GM21526 (cell line): ENCODE data around the gene HCRTR1.
"Not testable (repeated sequence)": the region's sequence is repeated elsewhere in the genome, so short reads cannot be mapped to it uniquely, and the experiment has no call there.

ENCODE experiments used
- ATAC-seq: cut with Tn5 transposase; IDR thresholded peaks from one replicate; pipeline ENCODE4 v1.9.1; 2021; ENCODE audit warnings: moderate library complexity; ENCODE audit not compliant: unreplicated experiment, low FRiP score

HCRTR1 gene

DNA sequence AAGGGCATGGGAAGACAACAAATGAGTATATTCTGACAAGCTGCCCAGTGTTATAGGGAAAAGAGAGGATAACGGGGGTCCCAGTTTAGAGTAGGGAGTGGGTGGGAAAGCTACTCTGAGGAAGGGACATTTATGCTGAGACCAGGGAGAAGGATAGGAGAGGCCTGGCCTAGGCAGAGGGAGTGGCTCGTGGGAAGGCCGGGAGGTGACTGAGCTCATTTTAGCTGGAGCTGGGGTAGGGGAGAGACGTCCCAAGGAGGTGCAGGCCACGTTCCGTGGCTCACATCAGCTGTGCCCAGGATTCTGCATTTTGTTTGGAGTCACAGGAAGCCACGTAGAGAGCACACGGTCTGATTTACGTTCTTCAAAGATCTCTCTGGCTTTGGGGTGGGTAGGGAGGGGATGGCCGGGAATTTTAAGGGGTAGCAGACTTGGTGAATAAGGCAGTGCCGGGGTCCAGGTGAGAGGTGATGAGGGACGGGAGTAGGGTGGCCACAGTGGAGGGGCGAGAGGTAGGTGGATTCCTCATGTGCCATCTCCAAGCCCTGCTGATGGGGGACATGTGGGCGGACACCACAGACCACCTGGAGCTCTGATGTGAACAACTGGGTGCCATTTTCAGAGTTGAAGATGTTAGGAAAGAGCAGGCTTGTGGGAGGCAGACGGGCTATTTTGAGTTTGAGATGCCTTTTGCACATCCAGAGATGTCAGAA, 36.4 kb upstream of the HCRTR1 start:
- no peak for ATAC-seq

DNA sequence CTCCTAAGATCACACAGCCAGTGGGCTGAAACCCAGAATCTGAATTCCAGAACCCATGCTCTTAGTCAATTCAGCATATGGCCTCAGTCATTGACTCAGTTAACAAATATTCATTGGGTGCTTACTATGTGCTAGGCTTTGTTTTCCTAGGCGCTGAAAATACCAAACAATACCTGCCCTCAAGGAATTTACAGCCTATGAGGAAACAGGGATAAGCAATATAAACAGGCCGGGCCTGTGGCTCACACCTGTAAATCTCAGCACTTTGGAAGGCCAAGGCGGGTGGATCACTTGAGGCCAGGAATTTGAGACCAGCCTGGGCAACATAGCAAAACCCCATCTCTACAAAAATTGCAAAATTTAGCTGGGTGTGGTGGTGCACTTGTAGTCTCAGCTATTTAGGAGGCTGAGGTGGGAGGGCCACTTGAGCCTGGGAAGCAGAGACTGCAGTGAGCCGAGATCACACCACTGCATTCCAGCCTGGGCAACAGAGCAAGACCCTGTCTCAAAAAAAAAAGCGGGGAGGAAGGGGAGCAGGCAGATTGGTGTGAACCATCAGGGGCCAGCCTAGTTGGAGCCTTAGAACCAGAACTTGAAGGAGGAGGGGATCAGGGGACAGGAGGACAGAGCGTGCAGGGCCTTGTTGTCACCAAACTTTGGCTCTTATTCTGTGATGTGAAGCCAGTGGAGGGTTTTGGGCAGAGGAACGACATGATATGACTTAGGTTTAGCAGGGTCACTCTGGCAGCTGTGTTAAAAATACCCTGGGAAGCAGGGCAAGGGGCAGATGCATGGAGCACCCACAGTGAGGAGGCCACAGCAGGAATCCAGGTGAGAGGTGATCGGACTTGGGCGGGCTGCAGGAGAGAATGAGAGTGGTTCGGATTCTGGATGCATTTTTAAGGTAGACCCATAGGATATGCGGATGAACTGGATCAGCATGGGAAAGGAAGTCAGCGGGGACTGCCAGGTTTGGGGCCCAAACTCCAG, 35.4 kb upstream of the HCRTR1 start:
- ATAC-seq = no peak

DNA sequence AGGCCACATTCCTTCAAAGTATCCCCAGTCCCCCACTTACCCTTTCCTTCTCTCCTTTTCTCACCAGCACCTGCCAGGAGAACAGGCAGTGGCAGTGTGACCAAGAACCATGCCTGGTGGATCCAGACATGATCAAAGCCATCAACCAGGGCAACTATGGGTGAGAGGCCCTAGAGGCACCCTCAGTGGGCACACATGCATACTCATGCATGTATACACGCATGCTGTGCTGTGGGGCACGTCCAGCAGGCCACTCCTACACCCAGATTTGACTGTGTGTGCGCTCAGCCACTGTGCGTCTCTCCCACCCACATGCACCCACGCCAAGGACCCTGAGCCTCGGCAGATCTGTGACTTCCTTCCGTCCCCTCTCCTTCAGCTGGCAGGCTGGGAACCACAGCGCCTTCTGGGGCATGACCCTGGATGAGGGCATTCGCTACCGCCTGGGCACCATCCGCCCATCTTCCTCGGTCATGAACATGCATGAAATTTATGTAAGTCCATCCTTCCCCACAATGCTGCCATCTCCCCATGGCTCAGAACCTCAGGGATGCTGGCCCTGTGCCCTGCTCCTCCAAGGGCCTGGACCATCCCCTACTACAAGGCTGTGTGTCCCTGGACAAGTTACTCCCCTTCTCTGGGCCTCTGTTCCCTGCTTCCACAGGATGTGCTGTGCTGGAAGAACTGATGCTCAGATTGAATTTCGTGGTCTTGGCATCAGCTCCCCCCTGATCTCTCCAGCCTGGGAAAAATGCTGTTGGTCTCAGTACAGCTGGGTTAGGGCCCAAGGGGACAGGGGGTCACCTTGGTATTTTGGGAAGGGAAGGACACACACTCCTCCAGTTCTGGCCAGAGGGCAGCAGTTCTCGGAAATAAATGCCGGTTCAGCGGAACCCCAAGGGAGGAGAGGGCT, 34.2 kb upstream of the HCRTR1 start:
- ATAC-seq = no peak

DNA sequence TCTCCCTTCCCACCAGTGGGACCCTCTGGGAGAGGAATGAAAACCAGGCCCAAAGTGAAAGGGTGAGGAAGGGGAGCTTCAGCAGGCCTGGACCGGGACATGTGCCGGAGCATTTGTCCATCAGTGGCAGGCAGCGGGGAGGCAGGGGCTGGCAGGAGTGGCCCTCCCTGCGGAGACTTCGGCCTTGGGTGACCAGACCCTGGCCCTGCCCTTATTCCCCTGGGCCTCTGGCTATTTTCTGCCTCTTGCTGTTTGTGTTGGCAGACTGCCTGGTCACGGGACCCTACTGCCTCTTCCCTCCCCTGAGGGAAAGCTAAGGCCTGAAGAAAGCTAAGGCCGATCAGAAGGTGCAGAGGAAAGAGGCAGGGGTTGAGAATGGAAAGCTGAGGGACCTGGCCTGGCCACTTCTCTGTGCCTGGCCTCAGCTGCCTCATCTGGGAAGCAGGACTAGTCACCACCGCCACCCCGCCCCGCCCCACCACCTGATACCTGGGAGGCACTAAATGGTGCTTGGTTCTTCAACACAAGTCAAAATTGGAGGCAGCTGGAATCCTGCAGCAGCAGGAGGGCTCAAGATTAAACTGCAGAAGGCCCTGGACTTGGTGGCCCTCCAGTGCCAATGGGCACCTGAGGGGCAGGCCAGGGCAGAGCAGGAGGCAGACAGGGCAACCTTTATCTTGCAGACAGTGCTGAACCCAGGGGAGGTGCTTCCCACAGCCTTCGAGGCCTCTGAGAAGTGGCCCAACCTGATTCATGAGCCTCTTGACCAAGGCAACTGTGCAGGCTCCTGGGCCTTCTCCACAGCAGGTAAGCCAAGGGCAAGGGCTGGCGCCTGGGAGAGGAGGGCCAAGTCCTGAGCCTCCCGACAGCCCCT, 33.3 kb upstream of the HCRTR1 start:
- ATAC-seq = no peak

DNA sequence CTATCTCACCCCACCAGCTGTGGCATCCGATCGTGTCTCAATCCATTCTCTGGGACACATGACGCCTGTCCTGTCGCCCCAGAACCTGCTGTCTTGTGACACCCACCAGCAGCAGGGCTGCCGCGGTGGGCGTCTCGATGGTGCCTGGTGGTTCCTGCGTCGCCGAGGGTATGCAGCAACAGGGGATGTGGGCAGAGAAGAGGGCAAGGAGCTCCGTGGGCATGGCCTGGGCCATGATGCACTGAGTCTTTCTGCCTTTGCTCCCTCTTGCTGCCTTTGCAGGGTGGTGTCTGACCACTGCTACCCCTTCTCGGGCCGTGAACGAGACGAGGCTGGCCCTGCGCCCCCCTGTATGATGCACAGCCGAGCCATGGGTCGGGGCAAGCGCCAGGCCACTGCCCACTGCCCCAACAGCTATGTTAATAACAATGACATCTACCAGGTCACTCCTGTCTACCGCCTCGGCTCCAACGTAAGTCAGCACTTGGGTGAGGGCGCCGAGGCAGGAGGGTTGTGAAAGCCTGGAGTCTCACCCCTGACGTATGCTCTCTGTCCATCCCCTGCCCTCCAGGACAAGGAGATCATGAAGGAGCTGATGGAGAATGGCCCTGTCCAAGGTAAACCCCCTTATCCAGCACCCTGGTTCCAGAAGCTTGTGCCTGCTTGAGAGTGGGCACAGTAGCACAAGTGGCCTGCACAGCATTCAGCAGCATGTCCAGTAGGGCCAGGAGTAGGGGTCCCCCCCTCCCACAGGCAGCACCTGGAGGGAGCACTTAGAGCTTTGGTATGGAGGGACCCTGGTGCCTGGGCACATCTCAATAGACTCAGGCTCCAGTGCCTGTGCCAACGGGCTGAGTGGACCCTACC, 32.4 kb upstream of the HCRTR1 start:
- no peak for ATAC-seq

DNA sequence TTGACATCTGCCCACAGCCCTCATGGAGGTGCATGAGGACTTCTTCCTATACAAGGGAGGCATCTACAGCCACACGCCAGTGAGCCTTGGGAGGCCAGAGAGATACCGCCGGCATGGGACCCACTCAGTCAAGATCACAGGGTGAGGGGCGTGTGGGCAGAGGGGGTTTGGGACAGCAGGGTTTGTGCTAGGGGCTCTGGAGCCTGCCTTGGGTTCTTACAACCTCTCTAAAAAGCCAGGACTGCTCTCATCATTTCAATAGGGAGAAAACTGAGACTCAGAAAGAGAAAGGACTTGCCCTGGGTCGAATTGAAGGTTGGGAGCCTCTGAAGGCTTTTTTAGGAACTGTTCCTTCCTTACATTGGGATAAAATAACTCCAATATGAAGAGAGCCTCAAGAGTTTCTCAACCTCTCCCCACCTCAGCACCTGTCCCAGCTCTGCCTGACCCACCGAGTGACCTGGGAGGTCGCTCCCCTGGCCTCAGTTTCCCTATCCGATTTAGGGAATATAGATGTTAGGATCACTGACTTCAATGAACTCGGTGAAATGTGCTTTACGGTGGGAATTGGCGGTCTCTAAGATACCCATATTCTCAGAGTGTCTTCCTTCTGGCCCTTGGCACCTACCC, 31.6 kb upstream of the HCRTR1 start:
- no peak for ATAC-seq

DNA sequence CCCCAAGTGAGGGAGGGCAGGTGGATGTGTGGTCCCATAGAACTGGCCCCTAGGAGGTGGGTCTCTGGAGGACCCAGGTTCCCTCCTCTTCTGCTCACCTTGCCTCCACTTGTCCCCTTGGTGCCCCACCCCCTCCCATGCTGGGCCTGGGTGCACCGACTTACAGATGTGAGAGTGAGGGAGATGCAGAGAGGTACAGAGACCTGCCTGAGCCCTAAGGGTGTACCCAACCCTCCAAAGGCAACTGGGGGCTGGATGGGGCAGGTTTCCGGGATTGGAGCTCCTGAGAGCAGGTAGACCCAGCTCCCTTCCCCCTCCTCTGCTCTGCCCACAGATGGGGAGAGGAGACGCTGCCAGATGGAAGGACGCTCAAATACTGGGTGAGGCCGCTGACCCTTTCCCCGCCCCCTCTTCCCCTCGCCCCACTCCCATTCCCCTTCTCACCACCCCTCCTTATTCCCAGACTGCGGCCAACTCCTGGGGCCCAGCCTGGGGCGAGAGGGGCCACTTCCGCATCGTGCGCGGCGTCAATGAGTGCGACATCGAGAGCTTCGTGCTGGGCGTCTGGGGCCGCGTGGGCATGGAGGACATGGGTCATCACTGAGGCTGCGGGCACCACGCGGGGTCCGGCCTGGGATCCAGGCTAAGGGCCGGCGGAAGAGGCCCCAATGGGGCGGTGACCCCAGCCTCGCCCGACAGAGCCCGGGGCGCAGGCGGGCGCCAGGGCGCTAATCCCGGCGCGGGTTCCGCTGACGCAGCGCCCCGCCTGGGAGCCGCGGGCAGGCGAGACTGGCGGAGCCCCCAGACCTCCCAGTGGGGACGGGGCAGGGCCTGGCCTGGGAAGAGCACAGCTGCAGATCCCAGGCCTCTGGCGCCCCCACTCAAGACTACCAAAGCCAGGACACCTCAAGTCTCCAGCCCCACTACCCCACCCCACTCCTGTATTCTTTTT, 30.8 kb upstream of the HCRTR1 start:
- ATAC-seq = no peak

DNA sequence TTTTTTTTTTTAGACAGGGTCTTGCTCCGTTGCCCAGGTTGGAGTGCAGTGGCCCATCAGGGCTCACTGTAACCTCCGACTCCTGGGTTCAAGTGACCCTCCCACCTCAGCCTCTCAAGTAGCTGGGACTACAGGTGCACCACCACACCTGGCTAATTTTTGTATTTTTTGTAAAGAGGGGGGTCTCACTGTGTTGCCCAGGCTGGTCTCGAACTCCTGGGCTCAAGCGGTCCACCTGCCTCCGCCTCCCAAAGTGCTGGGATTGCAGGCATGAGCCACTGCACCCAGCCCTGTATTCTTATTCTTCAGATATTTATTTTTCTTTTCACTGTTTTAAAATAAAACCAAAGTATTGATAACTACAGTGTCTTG, 30.2 kb upstream of the HCRTR1 start:
- ATAC-seq = not testable (repeated sequence)

DNA sequence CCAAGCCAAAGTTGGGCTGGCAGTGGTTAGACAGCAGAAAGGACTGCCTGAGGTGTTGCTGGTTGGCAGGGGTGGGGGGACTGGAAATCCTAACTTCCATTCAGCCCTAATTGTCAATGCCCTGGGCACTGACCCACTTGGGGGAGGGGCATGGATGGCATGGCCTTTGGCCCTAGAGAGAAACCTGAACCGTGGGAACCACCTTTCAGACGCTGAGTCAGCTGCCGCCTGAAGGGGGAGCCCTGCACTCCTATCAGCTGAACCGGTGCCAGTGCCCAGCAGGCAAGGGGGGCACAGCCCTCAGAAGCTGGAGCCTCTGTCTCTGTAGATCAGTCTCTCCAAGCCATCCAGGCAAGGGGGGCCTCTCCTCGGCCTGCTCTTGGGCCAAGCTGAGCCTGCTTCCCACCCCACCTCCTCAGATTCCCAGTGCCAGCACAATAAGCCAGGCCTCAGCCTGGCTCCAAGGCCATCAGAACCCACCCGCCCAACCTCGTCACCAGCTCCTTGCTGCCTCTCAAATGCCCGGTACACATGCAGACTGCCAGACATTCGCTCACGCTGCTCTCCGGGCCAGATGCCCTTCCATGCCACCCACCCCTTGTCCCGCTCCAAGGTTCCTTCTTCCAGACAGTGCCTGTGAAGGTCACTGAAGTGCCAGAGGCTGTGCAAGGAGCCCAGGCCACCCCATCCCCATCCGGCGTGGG, 29.6 kb upstream of the HCRTR1 start:
- ATAC-seq = no peak

DNA sequence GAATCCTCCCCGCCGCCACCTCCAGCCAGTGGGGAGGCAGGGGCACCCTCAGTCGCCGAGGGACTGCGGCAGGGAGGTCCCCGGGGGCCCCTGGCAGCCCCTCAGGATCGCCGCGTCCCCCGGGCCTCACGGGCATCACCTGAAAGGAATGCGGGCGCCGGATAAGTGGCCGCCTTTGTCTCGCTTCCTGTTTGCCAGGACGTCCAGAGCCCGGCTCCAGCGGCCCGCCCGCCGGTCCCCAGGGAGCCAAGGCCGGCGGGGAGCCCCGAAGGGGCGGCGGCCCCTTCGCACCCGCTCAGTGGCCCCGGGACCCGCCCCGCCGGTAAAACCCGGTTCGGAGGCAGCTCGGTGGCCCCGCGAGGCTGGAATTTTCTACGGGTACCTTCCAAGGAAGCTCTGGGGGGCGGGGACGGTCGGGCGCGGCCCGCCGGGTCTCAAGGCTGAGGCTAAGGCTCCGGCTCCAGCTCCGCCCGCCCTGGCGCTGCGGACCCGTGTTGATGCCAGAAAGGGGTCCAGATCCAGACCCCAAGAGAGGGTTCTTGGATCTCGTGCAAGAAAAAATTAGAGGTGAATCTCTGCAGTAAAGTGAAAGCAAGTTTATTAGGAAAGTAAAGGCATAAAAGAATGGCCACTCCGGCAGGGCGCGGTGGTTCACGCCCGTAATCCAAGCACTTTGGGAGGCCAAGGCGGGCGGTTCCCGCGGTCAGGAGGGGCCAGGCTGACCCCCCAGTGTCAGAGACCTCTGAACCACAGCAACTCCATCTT, 28.6 kb upstream of the HCRTR1 start:
- ATAC-seq = no peak

DNA sequence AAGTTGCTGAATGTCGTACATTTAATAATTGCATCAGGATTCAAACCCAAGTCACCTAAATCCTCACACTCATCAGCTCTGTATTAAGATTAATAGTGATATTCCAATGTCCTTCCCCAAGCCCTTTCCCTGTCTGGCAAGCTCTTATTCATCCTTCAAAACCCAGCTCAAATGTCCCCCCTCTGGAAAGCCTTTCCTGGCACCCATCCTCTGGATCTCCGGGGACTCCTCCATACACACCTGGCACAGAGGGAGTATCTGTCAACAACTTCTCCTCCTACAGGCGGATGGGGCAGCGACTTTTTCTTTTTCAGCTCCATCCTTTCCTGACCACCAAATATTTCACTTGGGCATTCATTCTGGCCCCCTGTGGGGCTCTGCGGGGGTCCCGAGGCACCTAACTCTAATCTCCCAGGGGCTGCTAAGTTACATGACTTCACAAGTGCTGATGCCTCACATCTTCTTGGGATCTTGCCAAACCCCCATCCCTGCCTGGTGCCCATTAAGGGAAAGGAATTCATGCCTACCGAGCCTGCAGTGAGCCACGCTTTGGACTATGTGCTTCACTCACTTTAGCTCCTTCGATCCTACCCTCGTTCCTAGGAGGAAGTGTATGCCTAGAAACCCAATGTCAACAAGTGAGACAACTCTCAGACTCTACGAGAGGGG, 25.9 kb upstream of the HCRTR1 start:
- no peak for ATAC-seq

DNA sequence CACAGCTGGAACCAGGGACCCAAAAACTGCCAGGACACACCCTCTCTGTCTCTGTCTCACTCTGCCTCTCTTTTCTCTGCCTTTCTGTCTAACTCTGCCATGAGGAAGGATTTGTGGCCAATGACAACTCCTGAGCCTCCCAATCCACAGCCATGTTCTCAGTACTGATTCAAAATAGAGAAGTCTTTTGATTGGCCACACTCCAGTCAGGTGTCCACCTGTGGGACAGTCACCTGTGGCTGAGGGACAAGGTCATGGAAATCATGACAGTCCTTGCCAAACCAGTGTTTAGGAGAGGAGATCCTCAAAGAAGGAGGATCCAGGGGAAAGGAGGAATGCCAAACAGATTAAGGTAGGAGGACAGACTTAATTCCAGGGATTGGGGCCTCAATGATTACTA, 25.4 kb upstream of the HCRTR1 start:
- ATAC-seq = no peak

DNA sequence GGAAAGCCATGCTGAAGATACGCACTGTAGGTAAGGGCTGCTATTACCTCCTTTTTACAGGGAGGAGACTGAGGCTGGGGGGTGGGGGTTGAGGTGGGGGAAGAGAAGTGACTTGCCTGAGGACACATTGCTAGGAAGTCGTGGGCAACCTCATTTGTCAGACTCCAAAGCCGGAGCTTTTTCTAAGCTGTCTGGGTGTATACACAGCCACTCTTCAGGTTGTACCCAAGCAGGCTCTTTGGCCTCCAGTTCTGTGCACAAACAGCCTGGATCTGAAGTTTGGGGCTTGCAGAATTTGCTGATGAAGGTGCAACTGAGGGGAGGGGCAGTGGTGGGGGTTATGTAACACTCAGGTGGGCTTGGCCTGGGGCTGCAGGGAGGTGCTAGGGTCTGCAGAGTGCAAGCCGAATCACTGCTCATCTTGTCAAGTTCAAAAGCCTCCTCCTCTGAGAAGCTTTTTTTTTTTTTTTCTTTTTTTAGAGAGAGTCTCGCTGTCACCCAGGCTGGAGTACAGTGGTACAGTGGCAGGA, 24.3 kb upstream of the HCRTR1 start:
- no peak for ATAC-seq

DNA sequence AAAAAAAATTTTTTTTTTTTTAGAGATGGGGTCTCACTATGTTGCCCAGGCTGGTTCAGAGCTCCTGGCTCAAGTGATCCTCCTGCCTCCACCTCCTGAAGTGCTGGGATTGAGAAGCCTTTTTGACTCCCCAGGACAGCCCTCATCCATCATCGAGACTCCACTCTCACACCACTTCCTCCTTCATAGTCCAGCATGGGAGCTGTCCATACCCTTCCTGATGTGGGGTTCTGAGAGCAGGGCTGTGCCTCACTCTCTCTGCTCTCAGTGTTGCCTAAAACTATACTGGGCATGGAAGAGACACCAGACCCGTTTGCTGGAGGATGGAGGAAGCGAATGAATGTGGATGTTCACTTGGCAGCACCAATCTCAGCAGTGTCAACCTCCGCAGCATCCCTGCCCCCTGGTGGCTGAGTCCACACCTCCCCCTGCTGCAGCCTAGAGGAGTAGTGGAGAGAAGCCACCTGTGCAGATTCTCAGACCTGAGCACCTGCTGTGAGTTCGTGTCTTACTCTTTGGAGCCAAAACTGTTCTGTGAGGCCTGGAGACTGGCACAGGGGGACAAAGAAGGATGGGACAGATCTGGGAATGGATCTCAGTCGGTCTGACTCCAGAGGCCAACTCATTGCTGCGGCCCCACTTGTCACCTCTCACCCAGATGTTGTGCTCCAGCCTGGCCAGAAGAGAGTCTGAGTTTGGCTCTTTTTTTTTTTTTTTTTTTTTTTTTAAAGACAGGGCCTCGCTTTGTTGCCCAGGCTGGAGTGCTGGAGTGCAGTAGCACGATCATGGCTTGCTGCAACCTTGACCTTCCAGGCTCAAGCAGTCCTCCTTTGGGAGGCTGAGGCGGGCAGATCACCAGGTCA, 23.5 kb upstream of the HCRTR1 start:
- peak; percentile 82 for ATAC-seq
